Stimulated activated naive CD8-positive, alpha-beta T cell treated with anti-CD3 and anti-CD28 coated beads, Interleukin-15, Interleukin-2, amounts not matched to agents 100 U/mL and 50 U/mL, for 24 hours (primary cell): ENCODE measurements around the gene ADORA1.

Source experiments
- ATAC-seq: fragments of 150-1000 bp; cut with Tn5 transposase; one replicate; pipeline ENCODE4 v1.10.0; 2021
- DNase-seq: peaks from one replicate; pipeline ENCODE4 v3.0.0; 2021

Gene ADORA1

DNA sequence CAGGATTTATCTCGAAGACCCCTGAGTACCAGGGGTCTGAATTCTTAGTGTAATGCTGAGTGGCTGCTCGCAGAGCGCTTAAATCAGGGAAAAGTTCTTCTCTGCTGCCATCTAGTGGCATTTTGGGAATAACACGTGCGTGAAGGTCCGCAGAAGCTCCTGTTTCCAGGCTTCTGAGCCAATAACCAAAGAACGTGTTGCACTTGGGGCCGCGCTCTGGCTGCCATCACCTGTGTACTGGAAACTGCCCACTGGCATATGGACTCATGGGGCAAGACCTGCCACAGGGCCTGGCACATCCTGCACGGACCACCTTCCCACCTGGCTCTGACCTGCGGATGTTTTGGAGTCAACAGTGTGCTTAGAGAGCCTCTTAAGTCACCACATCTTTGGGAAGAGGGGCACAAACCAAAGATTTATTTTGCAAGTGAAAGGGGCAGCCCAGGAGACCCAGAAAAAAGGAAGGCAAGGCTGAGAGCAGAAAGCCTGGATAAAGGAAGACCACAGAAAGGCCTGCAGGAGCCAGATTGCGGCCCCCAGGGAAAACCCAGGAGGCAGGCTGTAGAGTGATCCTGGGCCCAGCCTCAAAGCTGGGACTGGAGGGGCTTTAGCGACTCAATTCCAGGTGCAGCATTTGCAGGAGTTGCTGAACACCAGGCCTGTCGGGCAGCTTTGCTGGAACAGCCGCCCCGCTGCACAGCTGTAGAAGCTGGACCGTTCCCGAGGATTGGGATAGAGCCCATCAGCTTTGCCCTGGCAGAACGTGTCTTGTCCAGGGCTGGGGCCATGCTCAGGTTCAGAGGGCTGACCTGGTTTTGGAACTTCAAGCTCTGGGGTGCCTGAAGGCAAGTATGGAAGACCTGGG, 89.0 kb downstream of the ADORA1 start:
- peak; percentile 55 for ATAC-seq
- DNase-seq = peak; percentile 59
